SK-N-MC (cell line): ENCODE results near the gene LAMA5.
"Not testable (repeated sequence)": the region's sequence is repeated elsewhere in the genome, so short reads cannot be mapped to it uniquely, and the experiment has no call there.

Experiments used
- DNase-seq: peaks from one replicate; pipeline ENCODE4 v3.0.0-alpha.2; 2011; ENCODE audit warnings: low read depth, low spot score
- H3K27ac ChIP-seq: fragments of 200-600 bp; sonication (generic); 2 replicates; pipeline ENCODE4 v1.5.1; 2016; ENCODE audit warnings: mixed run types
- H3K36me3 ChIP-seq: fragments of 200-600 bp; sonication (generic); 2 replicates; pipeline ENCODE4 v1.6.1; 2017; ENCODE audit warnings: antibody characterized with exemption, low read length, mixed read lengths; ENCODE audit not compliant: insufficient read depth
- H3K4me3 ChIP-seq: fragments of 200-600 bp; sonication (generic); 2 replicates; pipeline ENCODE4 v1.5.1; 2016
- H3K9ac ChIP-seq: fragments of 200-600 bp; sonication (generic); 2 replicates; pipeline ENCODE4 v1.8.0; 2017; ENCODE audit warnings: mixed run types, mixed read lengths; ENCODE audit not compliant: insufficient read length
- H3K9me3 ChIP-seq: fragments of 200-600 bp; sonication (generic); 2 replicates; pipeline ENCODE4 v1.6.1; 2017; ENCODE audit warnings: low read depth, mild to moderate bottlenecking, antibody characterized with exemption, low read length, moderate library complexity, mixed read lengths
- EZH2 ChIP-seq: fragments of 200-600 bp; sonication (generic); IDR thresholded peaks from one replicate; pipeline ENCODE4 v1.6.1; 2017; ENCODE audit warnings: antibody characterized with exemption
- FOXP2 ChIP-seq: optimal IDR thresholded peaks from 2 replicates; pipeline ENCODE3; 2011; ENCODE audit warnings: mild to moderate bottlenecking, moderate library complexity; ENCODE audit not compliant: insufficient read depth; ENCODE audit errors: extremely low read length, control extremely low read depth
- POLR2AphosphoS5 ChIP-seq: IDR thresholded peaks from 2 replicates; pipeline ENCODE4 v1.6.1; 2012; ENCODE audit warnings: mild to moderate bottlenecking, low read depth, low read length, borderline replicate concordance

LAMA5 gene

GRCh38 chr20:62376112-62377063, 9.3 kb upstream of the LAMA5 start:
- Histone ChIP-seq H3K36me3 (no peaks in the 10 kb centered on the region; the same call in 1 of the 2 replicates), H3K9me3 (no peaks in the 10 kb centered on the region), H3K4me3 (no peak overlapping the region), H3K27ac (no peak overlapping the region; the same call in 1 of the 2 replicates), H3K9ac (no peak overlapping the region)
- no peak for DNase-seq
- no peak for TF ChIP-seq EZH2
- no peak for TF ChIP-seq FOXP2
- TF ChIP-seq POLR2AphosphoS5 = no peak

- Histone ChIP-seq H3K27ac (no peak overlapping the region), H3K36me3 (no peaks in the 10 kb centered on the region), H3K9me3 (no peaks in the 10 kb centered on the region), H3K9ac (no peak overlapping the region), H3K4me3 (no peak overlapping the region)
- TF ChIP-seq EZH2 (no peak), POLR2AphosphoS5 (no peak), FOXP2 (no peak)
- no peak for DNase-seq
Measured at GRCh38 chr20:62374331-62375152, 7.4 kb upstream of the LAMA5 start.

GRCh38 chr20:62373631-62374179, 6.6 kb upstream of the LAMA5 start:
- H3K9me3 ChIP-seq, DNase-seq, H3K36me3 ChIP-seq, H3K4me3 ChIP-seq, H3K9ac ChIP-seq, H3K27ac ChIP-seq: not testable (repeated sequence)

GRCh38 chr20:62372042-62372993, 5.2 kb upstream of the LAMA5 start:
- Histone ChIP-seq H3K36me3 (no peaks in the 10 kb centered on the region), H3K27ac (no peak overlapping the region), H3K9ac (no peak overlapping the region), H3K4me3 (no peak overlapping the region), H3K9me3 (no peaks in the 10 kb centered on the region)
- no peak for TF ChIP-seq FOXP2
- no peak for TF ChIP-seq EZH2
- TF ChIP-seq POLR2AphosphoS5 = no peak
- no peak for DNase-seq

- Histone ChIP-seq H3K36me3 (no peaks in the 10 kb centered on the region), H3K27ac (no peak overlapping the region), H3K9ac (no peak overlapping the region), H3K4me3 (no peak overlapping the region), H3K9me3 (no peaks in the 10 kb centered on the region)
- TF ChIP-seq POLR2AphosphoS5 (no peak), EZH2 (no peak), FOXP2 (no peak)
- no peak for DNase-seq
Measured at GRCh38 chr20:62371588-62372041, 4.5 kb upstream of the LAMA5 start.

- TF ChIP-seq FOXP2 (no peak), POLR2AphosphoS5 (no peak), EZH2 (no peak)
- Histone ChIP-seq H3K9ac (no peak overlapping the region), H3K9me3 (no peaks in the 10 kb centered on the region), H3K36me3 (no peaks in the 10 kb centered on the region), H3K4me3 (no peak overlapping the region), H3K27ac (no peak overlapping the region)
- DNase-seq = no peak
Measured at GRCh38 chr20:62370807-62371587, 3.9 kb upstream of the LAMA5 start.
